WTC11 (cell line): Measurements from ENCODE around the gene PACSIN3. TPM values are rescaled to one million over a fixed set of nuclear protein-coding genes. Genes with fewer than 3 reads are reported as not detected.

Experiments used
- ATAC-seq: fragments of 200-7000 bp; cut with Tn5 transposase; 2 replicates; pipeline ENCODE4 v1.10.0; 2021; ENCODE audit warnings: mild to moderate bottlenecking, moderate library complexity
- CTCF ChIA-PET: fragments of 300-600 bp; sonication (Branson Sonifier 250); formaldehyde crosslinking; loops from one replicate; lab custom pipeline; 2021; ENCODE audit warnings: antibody characterized with exemption; lab: Charles Lee
- POLR2A ChIA-PET: fragments of 350-600 bp; sonication (Branson Sonifier 250); formaldehyde crosslinking; loops from one replicate; lab custom pipeline; 2021; ENCODE audit warnings: antibody characterized with exemption; lab: Charles Lee
- DNase-seq: peaks from one replicate; pipeline ENCODE4 v3.0.0; 2021; ENCODE audit warnings: low spot score
- H3K27ac Mint-ChIP-seq: 2 replicates; pipeline ENCODE4 v1.8.0; 2021; ENCODE audit warnings: mixed read lengths
- H3K27me3 Mint-ChIP-seq: 2 replicates; pipeline ENCODE4 v1.8.0; 2021; ENCODE audit warnings: low read depth, mild to moderate bottlenecking, moderate library complexity, mixed read lengths
- H3K36me3 Mint-ChIP-seq: 2 replicates; pipeline ENCODE4 v1.8.0; 2021; ENCODE audit warnings: mixed read lengths
- H3K4me1 Mint-ChIP-seq: 2 replicates; pipeline ENCODE4 v1.8.0; 2022; ENCODE audit warnings: mixed read lengths
- H3K4me3 Mint-ChIP-seq: 2 replicates; pipeline ENCODE4 v1.8.0; 2021; ENCODE audit warnings: mild to moderate bottlenecking, moderate library complexity, mixed read lengths
- H3K9me3 Mint-ChIP-seq: 2 replicates; pipeline ENCODE4 v1.8.0; 2021; ENCODE audit warnings: mixed read lengths
- ATF1 ChIP-seq: sonication (generic); formaldehyde crosslinking; IDR thresholded peaks from 2 replicates; pipeline ENCODE4 v1.8.1; 2023; ENCODE audit warnings: mild to moderate bottlenecking, moderate library complexity, missing genetic modification reagents
- CREM ChIP-seq: sonication (generic); formaldehyde crosslinking; IDR thresholded peaks from 2 replicates; pipeline ENCODE4 v1.8.1; 2022; ENCODE audit warnings: mild to moderate bottlenecking, missing genetic modification reagents, moderate library complexity
- ESRRA ChIP-seq: sonication (generic); formaldehyde crosslinking; IDR thresholded peaks from 2 replicates; pipeline ENCODE4 v1.8.1; 2022; ENCODE audit warnings: mild to moderate bottlenecking, missing genetic modification reagents, borderline replicate concordance
- GTF2I ChIP-seq: fragments of 250-450 bp; sonication (Bioruptor Pico); conservative IDR thresholded peaks from 2 replicates; pipeline ENCODE4 v1.4.0; 2021; ENCODE audit warnings: mild to moderate bottlenecking
- IRF2 ChIP-seq: sonication (generic); formaldehyde crosslinking; IDR thresholded peaks from 2 replicates; pipeline ENCODE4 v1.8.0; 2022; ENCODE audit warnings: low read depth, missing genetic modification reagents, borderline replicate concordance
- KAT7 ChIP-seq: sonication (generic); formaldehyde crosslinking; IDR thresholded peaks from 2 replicates; pipeline ENCODE4 v1.8.1; 2023; ENCODE audit warnings: missing genetic modification reagents, mild to moderate bottlenecking, borderline replicate concordance
- NFATC4 ChIP-seq: fragments of 250-450 bp; sonication (Bioruptor Pico); IDR thresholded peaks from 2 replicates; pipeline ENCODE4 v1.9.0; 2021; ENCODE audit warnings: mild to moderate bottlenecking
- SMAD3 ChIP-seq: sonication (generic); formaldehyde crosslinking; IDR thresholded peaks from 2 replicates; pipeline ENCODE4 v1.8.0; 2022; ENCODE audit warnings: missing genetic modification reagents, mild to moderate bottlenecking, borderline replicate concordance
- SMAD4 ChIP-seq: sonication (generic); formaldehyde crosslinking; IDR thresholded peaks from 2 replicates; pipeline ENCODE4 v1.8.0; 2022; ENCODE audit warnings: mild to moderate bottlenecking, missing genetic modification reagents
- SOX15 ChIP-seq: fragments of 250-450 bp; sonication (Bioruptor Pico); IDR thresholded peaks from 2 replicates; pipeline ENCODE4 v1.9.0; 2021; ENCODE audit warnings: mild to moderate bottlenecking
- TEAD4 ChIP-seq: sonication (generic); formaldehyde crosslinking; IDR thresholded peaks from 2 replicates; pipeline ENCODE4 v1.8.0; 2022; ENCODE audit warnings: mild to moderate bottlenecking, missing genetic modification reagents
- ZNF219 ChIP-seq: sonication (generic); formaldehyde crosslinking; IDR thresholded peaks from 2 replicates; pipeline ENCODE4 v1.8.0; 2023; ENCODE audit warnings: missing genetic modification reagents, mild to moderate bottlenecking, borderline replicate concordance
- ZNF423 ChIP-seq: fragments of 250-450 bp; sonication (Bioruptor Pico); IDR thresholded peaks from 2 replicates; pipeline ENCODE4 v2.1.2; 2022; ENCODE audit warnings: mild to moderate bottlenecking, moderate library complexity
- ZNF671 ChIP-seq: fragments of 250-450 bp; sonication (Bioruptor Pico); IDR thresholded peaks from 2 replicates; pipeline ENCODE4 v1.8.0; 2021; ENCODE audit warnings: mild to moderate bottlenecking
- total RNA-seq: library from RNA; stranded (reverse); gene quantifications from 3 replicates; pipeline ENCODE4 v1.2.3, GENCODE V29; 2021
- TF ChIP-seq, protein P1 (sequence below): sonication (generic); formaldehyde crosslinking; conservative IDR thresholded peaks from 2 replicates; pipeline ENCODE4 v1.8.1; 2022; ENCODE audit warnings: mild to moderate bottlenecking, missing genetic modification reagents
- TF ChIP-seq, protein P2 (sequence below): sonication (generic); formaldehyde crosslinking; conservative IDR thresholded peaks from 2 replicates; pipeline ENCODE4 v1.8.1; 2023; ENCODE audit warnings: mild to moderate bottlenecking, low read depth, missing genetic modification reagents, moderate library complexity
- TF ChIP-seq, protein P3 (sequence below): sonication (generic); formaldehyde crosslinking; IDR thresholded peaks from 2 replicates; pipeline ENCODE4 v1.8.0; 2022; ENCODE audit warnings: missing genetic modification reagents
- TF ChIP-seq, protein P4 (sequence below): sonication (generic); formaldehyde crosslinking; IDR thresholded peaks from 2 replicates; pipeline ENCODE4 v1.8.1; 2022; ENCODE audit warnings: low read depth, missing genetic modification reagents, borderline replicate concordance
- TF ChIP-seq, protein P5 (sequence below): sonication (generic); formaldehyde crosslinking; IDR thresholded peaks from 2 replicates; pipeline ENCODE4 v1.8.0; 2023; ENCODE audit warnings: missing genetic modification reagents
- TF ChIP-seq, protein P6 (sequence below): sonication (generic); formaldehyde crosslinking; IDR thresholded peaks from 2 replicates; pipeline ENCODE4 v1.8.0; 2023; ENCODE audit warnings: missing genetic modification reagents, mild to moderate bottlenecking, borderline replicate concordance

PACSIN3 gene
- total RNA-seq, 1 experiment from 2014 or later, result 76.8 TPM

DNA sequence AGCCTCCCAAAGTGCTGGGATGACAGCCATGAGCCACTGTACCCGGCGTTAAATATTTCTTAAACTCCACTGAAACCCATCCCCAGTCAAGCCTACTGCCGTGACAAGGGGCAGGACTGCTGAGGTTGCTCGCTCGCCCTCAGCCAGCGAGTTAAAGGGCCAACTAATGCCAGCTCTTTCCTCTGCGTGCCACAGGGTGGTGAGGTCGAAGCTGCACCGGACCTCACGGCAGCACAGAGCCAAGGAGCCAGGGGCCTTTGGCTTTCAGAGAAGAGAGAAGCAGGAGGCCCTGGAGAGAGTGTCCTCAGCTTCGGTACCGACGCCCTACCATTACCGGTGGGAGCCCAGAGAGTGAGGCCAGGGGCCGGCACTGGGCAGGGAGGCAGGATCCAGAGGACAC is 22.3 kb downstream of the PACSIN3 start:
- ATAC-seq, result no peak
- Mint-ChIP-seq H3K27me3 (no peaks in the 10 kb centered on the region), H3K9me3 (no peaks in the 10 kb centered on the region), H3K4me1 (0 out of 2 replicates have a peak, but pooled peaks cover 3% of the 10 kb centered on the region), H3K36me3 (peaks cover 42% of the 10 kb centered on the region), H3K4me3 (no peak overlapping the region), H3K27ac (no peak overlapping the region)
- TF ChIP-seq, protein P1, sequence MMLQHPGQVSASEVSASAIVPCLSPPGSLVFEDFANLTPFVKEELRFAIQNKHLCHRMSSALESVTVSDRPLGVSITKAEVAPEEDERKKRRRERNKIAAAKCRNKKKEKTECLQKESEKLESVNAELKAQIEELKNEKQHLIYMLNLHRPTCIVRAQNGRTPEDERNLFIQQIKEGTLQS (CRISPR knock-in tag), result no peak
- TF ChIP-seq ATF1 (no peak), ZNF671 (no peak), TEAD4 (no peak), ZNF219 (CRISPR knock-in tag) (no peak), ESRRA (CRISPR knock-in tag) (no peak), SOX15 (CRISPR knock-in tag) (no peak), ZNF423 (CRISPR knock-in tag) (no peak), KAT7 (CRISPR knock-in tag) (no peak), GTF2I (CRISPR knock-in tag) (no peak), SMAD4 (CRISPR knock-in tag) (no peak), CREM (CRISPR knock-in tag) (no peak), SMAD3 (CRISPR knock-in tag) (no peak), NFATC4 (CRISPR knock-in tag) (no peak), IRF2 (CRISPR knock-in tag) (no peak)
- TF ChIP-seq, protein P2, sequence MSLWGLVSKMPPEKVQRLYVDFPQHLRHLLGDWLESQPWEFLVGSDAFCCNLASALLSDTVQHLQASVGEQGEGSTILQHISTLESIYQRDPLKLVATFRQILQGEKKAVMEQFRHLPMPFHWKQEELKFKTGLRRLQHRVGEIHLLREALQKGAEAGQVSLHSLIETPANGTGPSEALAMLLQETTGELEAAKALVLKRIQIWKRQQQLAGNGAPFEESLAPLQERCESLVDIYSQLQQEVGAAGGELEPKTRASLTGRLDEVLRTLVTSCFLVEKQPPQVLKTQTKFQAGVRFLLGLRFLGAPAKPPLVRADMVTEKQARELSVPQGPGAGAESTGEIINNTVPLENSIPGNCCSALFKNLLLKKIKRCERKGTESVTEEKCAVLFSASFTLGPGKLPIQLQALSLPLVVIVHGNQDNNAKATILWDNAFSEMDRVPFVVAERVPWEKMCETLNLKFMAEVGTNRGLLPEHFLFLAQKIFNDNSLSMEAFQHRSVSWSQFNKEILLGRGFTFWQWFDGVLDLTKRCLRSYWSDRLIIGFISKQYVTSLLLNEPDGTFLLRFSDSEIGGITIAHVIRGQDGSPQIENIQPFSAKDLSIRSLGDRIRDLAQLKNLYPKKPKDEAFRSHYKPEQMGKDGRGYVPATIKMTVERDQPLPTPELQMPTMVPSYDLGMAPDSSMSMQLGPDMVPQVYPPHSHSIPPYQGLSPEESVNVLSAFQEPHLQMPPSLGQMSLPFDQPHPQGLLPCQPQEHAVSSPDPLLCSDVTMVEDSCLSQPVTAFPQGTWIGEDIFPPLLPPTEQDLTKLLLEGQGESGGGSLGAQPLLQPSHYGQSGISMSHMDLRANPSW (CRISPR knock-in tag), result no peak
- TF ChIP-seq, protein P3, sequence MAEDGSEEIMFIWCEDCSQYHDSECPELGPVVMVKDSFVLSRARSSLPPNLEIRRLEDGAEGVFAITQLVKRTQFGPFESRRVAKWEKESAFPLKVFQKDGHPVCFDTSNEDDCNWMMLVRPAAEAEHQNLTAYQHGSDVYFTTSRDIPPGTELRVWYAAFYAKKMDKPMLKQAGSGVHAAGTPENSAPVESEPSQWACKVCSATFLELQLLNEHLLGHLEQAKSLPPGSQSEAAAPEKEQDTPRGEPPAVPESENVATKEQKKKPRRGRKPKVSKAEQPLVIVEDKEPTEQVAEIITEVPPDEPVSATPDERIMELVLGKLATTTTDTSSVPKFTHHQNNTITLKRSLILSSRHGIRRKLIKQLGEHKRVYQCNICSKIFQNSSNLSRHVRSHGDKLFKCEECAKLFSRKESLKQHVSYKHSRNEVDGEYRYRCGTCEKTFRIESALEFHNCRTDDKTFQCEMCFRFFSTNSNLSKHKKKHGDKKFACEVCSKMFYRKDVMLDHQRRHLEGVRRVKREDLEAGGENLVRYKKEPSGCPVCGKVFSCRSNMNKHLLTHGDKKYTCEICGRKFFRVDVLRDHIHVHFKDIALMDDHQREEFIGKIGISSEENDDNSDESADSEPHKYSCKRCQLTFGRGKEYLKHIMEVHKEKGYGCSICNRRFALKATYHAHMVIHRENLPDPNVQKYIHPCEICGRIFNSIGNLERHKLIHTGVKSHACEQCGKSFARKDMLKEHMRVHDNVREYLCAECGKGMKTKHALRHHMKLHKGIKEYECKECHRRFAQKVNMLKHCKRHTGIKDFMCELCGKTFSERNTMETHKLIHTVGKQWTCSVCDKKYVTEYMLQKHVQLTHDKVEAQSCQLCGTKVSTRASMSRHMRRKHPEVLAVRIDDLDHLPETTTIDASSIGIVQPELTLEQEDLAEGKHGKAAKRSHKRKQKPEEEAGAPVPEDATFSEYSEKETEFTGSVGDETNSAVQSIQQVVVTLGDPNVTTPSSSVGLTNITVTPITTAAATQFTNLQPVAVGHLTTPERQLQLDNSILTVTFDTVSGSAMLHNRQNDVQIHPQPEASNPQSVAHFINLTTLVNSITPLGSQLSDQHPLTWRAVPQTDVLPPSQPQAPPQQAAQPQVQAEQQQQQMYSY, result no peak
- TF ChIP-seq, protein P4, sequence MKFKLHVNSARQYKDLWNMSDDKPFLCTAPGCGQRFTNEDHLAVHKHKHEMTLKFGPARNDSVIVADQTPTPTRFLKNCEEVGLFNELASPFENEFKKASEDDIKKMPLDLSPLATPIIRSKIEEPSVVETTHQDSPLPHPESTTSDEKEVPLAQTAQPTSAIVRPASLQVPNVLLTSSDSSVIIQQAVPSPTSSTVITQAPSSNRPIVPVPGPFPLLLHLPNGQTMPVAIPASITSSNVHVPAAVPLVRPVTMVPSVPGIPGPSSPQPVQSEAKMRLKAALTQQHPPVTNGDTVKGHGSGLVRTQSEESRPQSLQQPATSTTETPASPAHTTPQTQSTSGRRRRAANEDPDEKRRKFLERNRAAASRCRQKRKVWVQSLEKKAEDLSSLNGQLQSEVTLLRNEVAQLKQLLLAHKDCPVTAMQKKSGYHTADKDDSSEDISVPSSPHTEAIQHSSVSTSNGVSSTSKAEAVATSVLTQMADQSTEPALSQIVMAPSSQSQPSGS (CRISPR knock-in tag), result no peak
- TF ChIP-seq, protein P5, sequence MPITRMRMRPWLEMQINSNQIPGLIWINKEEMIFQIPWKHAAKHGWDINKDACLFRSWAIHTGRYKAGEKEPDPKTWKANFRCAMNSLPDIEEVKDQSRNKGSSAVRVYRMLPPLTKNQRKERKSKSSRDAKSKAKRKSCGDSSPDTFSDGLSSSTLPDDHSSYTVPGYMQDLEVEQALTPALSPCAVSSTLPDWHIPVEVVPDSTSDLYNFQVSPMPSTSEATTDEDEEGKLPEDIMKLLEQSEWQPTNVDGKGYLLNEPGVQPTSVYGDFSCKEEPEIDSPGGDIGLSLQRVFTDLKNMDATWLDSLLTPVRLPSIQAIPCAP (CRISPR knock-in tag), result no peak
- TF ChIP-seq, protein P6, sequence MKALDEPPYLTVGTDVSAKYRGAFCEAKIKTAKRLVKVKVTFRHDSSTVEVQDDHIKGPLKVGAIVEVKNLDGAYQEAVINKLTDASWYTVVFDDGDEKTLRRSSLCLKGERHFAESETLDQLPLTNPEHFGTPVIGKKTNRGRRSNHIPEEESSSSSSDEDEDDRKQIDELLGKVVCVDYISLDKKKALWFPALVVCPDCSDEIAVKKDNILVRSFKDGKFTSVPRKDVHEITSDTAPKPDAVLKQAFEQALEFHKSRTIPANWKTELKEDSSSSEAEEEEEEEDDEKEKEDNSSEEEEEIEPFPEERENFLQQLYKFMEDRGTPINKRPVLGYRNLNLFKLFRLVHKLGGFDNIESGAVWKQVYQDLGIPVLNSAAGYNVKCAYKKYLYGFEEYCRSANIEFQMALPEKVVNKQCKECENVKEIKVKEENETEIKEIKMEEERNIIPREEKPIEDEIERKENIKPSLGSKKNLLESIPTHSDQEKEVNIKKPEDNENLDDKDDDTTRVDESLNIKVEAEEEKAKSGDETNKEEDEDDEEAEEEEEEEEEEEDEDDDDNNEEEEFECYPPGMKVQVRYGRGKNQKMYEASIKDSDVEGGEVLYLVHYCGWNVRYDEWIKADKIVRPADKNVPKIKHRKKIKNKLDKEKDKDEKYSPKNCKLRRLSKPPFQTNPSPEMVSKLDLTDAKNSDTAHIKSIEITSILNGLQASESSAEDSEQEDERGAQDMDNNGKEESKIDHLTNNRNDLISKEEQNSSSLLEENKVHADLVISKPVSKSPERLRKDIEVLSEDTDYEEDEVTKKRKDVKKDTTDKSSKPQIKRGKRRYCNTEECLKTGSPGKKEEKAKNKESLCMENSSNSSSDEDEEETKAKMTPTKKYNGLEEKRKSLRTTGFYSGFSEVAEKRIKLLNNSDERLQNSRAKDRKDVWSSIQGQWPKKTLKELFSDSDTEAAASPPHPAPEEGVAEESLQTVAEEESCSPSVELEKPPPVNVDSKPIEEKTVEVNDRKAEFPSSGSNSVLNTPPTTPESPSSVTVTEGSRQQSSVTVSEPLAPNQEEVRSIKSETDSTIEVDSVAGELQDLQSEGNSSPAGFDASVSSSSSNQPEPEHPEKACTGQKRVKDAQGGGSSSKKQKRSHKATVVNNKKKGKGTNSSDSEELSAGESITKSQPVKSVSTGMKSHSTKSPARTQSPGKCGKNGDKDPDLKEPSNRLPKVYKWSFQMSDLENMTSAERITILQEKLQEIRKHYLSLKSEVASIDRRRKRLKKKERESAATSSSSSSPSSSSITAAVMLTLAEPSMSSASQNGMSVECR (CRISPR knock-in tag), result no peak
- CTCF ChIA-PET, result interaction anchor here (3.9 kb wide), 1 partner anchor 11 kb away, joined by 36 read pairs; no protein-coding TSS in a partner anchor
- no peak for DNase-seq
- POLR2A ChIA-PET, result no interaction called here
